Naive thymus-derived CD8-positive, alpha-beta T cell (primary cell): Measurements from ENCODE around the gene MYH11. TPM values are rescaled to one million over a fixed set of nuclear protein-coding genes. Genes with fewer than 3 reads are reported as not detected.
A peak's percentile ranks its signal among the peaks of the same experiment; 100 is the strongest.
"Not testable (repeated sequence)": the region's sequence is repeated elsewhere in the genome, so short reads cannot be mapped to it uniquely, and the experiment has no call there.

Experiments
- ATAC-seq, 2 donors: fragments of 150-1000 bp; cut with Tn5 transposase in 1 of 2; sonication (Bioruptor Pico), chemical (Tn5 transposase) in 1 of 2; 1 replicate in 1 of 2; 2 replicates in 1 of 2; pipeline ENCODE4 v1.10.0; 2021; ENCODE audit warnings: mild to moderate bottlenecking in 2 of 2, moderate library complexity in 2 of 2
- POLR2A ChIA-PET: fragments of 350-600 bp; sonication (Branson Sonifier 250); formaldehyde crosslinking; loops from one replicate; lab custom pipeline; 2021; ENCODE audit warnings: antibody characterized with exemption; lab: Charles Lee
- DNase-seq, 10 donors: peaks; one replicate each; pipeline versions ENCODE4 v3.0.0 to v3.0.0-alpha.2; 2020 to 2022
- H3K27ac Mint-ChIP-seq, 10 donors: one replicate each; pipeline ENCODE4 v1.8.0; 2020 to 2022; ENCODE audit warnings: mild to moderate bottlenecking in 10 of 10, mixed read lengths in 10 of 10, moderate library complexity in 4 of 10, inconsistent platforms in 1 of 10
- H3K27me3 Mint-ChIP-seq, 5 donors: one replicate each; pipeline ENCODE4 v1.8.0; 2021 to 2022; ENCODE audit warnings: mixed read lengths in 5 of 5
- H3K36me3 Mint-ChIP-seq, 3 donors: one replicate each; pipeline ENCODE4 v1.8.0; 2020 to 2022; ENCODE audit warnings: mixed read lengths in 3 of 3, mild to moderate bottlenecking in 2 of 3, inconsistent platforms in 1 of 3
- H3K4me1 Mint-ChIP-seq, 4 donors: one replicate each; pipeline ENCODE4 v1.8.0; 2021 to 2022; ENCODE audit warnings: mixed read lengths in 4 of 4
- H3K4me3 Mint-ChIP-seq, 10 donors: one replicate each; pipeline ENCODE4 v1.8.0; 2020 to 2022; ENCODE audit warnings: mild to moderate bottlenecking in 10 of 10, mixed read lengths in 10 of 10, moderate library complexity in 6 of 10, inconsistent platforms in 1 of 10
- H3K9me3 Mint-ChIP-seq, 9 donors: one replicate each; pipeline ENCODE4 v1.8.0; 2020 to 2022; ENCODE audit warnings: mixed read lengths in 9 of 9, mild to moderate bottlenecking in 3 of 9, inconsistent platforms in 1 of 9, moderate library complexity in 1 of 9
- polyA plus RNA-seq, 3 donors: library from polyadenylated mRNA; unstranded; fragments of 300-500 nt; fragmentation: Illumina TruSeq; gene quantifications; one replicate each; pipeline ENCODE4 v1.2.3, GENCODE V29; 2021
- total RNA-seq, 8 experiments: library from RNA in 2 of 8; stranded (reverse) in 2 of 8; gene quantifications; one replicate each; pipeline ENCODE4 v1.2.3 and lab custom pipeline; 2021 to 2026

MYH11 gene
- total and polyA plus RNA-seq, 5 experiments from 2014 or later, result 0.20 to 0.59 TPM; not detected in 3

- no peak for DNase-seq
- Mint-ChIP-seq H3K9me3 (no peaks in the 10 kb centered on the region), H3K4me3 (no peak overlapping the region), H3K4me1 (no peaks in the 10 kb centered on the region), H3K27ac (no peak overlapping the region), H3K27me3 (no peaks in the 10 kb centered on the region), H3K36me3 (no peaks in the 10 kb centered on the region)
- POLR2A ChIA-PET, result no interaction called here
- ATAC-seq, result no peak
Observed at GRCh38 chr16:15833541-15833940, 23.3 kb downstream of the MYH11 start.

- no peaks in the 10 kb centered on the region for H3K36me3 Mint-ChIP-seq
- no peak overlapping the region for H3K4me3 Mint-ChIP-seq
- POLR2A ChIA-PET, result no interaction called here
- H3K9me3 Mint-ChIP-seq, result no peaks in the 10 kb centered on the region
- no peaks in the 10 kb centered on the region for H3K27me3 Mint-ChIP-seq
- DNase-seq (no peak), ATAC-seq (no peak)
- H3K27ac Mint-ChIP-seq, result no peak overlapping the region
- no peaks in the 10 kb centered on the region for H3K4me1 Mint-ChIP-seq
Observed at GRCh38 chr16:15832241-15832640, 24.6 kb downstream of the MYH11 start.

GRCh38 chr16:15830832-15831451 is 25.9 kb downstream of the MYH11 start:
- Mint-ChIP-seq H3K9me3 (no peaks in the 10 kb centered on the region), H3K4me1 (no peaks in the 10 kb centered on the region), H3K27me3 (no peaks in the 10 kb centered on the region), H3K36me3 (no peaks in the 10 kb centered on the region), H3K4me3 (no peak overlapping the region), H3K27ac (no peak overlapping the region)
- POLR2A ChIA-PET, result no interaction called here
- DNase-seq, result no peak
- no peak for ATAC-seq

- Mint-ChIP-seq H3K4me1 (no peaks in the 10 kb centered on the region), H3K4me3 (no peak overlapping the region), H3K27me3 (no peaks in the 10 kb centered on the region), H3K27ac (peak overlapping the region in 1 of 10 donors; percentile 12), H3K36me3 (no peaks in the 10 kb centered on the region), H3K9me3 (no peaks in the 10 kb centered on the region)
- no peak for DNase-seq
- no peak for ATAC-seq
- POLR2A ChIA-PET, result no interaction called here
Observed at GRCh38 chr16:15829460-15829859, 27.4 kb downstream of the MYH11 start.

GRCh38 chr16:15827709-15828343 is 29.0 kb downstream of the MYH11 start:
- no peak for ATAC-seq
- Mint-ChIP-seq H3K4me3 (no peak overlapping the region), H3K4me1 (no peaks in the 10 kb centered on the region), H3K27me3 (peaks cover 0 to 3% (median 0%) of the 10 kb centered on the region in 5 donors), H3K9me3 (no peaks in the 10 kb centered on the region), H3K27ac (no peak overlapping the region), H3K36me3 (no peaks in the 10 kb centered on the region)
- POLR2A ChIA-PET, result no interaction called here
- no peak for DNase-seq

- DNase-seq, result no peak
Observed at GRCh38 chr16:15827299-15827698, 29.5 kb downstream of the MYH11 start.

GRCh38 chr16:15825750-15826305 is 31.0 kb downstream of the MYH11 start:
- Mint-ChIP-seq H3K4me3 (no peak overlapping the region), H3K27me3 (peaks cover 0 to 3% (median 0%) of the 10 kb centered on the region in 5 donors), H3K9me3 (no peaks in the 10 kb centered on the region), H3K4me1 (no peaks in the 10 kb centered on the region), H3K27ac (peak overlapping the region in 1 of 10 donors; percentile 43), H3K36me3 (no peaks in the 10 kb centered on the region)
- DNase-seq, result no peak
- no peak for ATAC-seq
- POLR2A ChIA-PET, result interaction anchor here (0.7 kb wide), 1 partner anchor 261 kb away, joined by 6 read pairs; no protein-coding TSS in a partner anchor

More at GRCh38 chr16:15827299-15827698, 29.5 kb downstream of the MYH11 start:
- Mint-ChIP-seq H3K4me1 (no peaks in the 10 kb centered on the region), H3K27me3 (peaks cover 0 to 3% (median 0%) of the 10 kb centered on the region in 5 donors), H3K4me3 (no peak overlapping the region), H3K9me3 (no peaks in the 10 kb centered on the region), H3K27ac (no peak overlapping the region), H3K36me3 (no peaks in the 10 kb centered on the region)
- POLR2A ChIA-PET, result no interaction called here
- ATAC-seq, result no peak

- H3K4me1 Mint-ChIP-seq, result no peaks in the 10 kb centered on the region
- no peak overlapping the region for H3K4me3 Mint-ChIP-seq
- H3K36me3 Mint-ChIP-seq, result no peaks in the 10 kb centered on the region
- H3K9me3 Mint-ChIP-seq, result peaks cover 0 to 3% (median 0%) of the 10 kb centered on the region in 9 donors
- ATAC-seq (no peak), DNase-seq (no peak)
- POLR2A ChIA-PET, result interaction anchor here (0.7 kb wide), 1 partner anchor 116 kb away, joined by 3 read pairs; no protein-coding TSS in a partner anchor
- peaks cover 0 to 6% (median 0%) of the 10 kb centered on the region in 5 donors for H3K27me3 Mint-ChIP-seq
- no peak overlapping the region for H3K27ac Mint-ChIP-seq
Observed at GRCh38 chr16:15822957-15823356, 33.9 kb downstream of the MYH11 start.

- peaks cover 0 to 10% (median 0%) of the 10 kb centered on the region in 5 donors for H3K27me3 Mint-ChIP-seq
- H3K4me3 Mint-ChIP-seq, result no peak overlapping the region
- no peaks in the 10 kb centered on the region for H3K4me1 Mint-ChIP-seq
- H3K27ac Mint-ChIP-seq, result no peak overlapping the region
- no peak for ATAC-seq
- H3K36me3 Mint-ChIP-seq, result peaks cover 0 to 6% (median 0%) of the 10 kb centered on the region in 3 donors
- peaks cover 6 to 17% (median 11%) of the 10 kb centered on the region in 9 donors for H3K9me3 Mint-ChIP-seq
- POLR2A ChIA-PET, result no interaction called here
- no peak for DNase-seq
Observed at GRCh38 chr16:15820837-15821236, 36.0 kb downstream of the MYH11 start.

- Mint-ChIP-seq H3K27me3 (peaks cover 0 to 10% (median under 1%) of the 10 kb centered on the region in 5 donors), H3K4me3 (no peak overlapping the region), H3K4me1 (no peaks in the 10 kb centered on the region), H3K27ac (no peak overlapping the region), H3K9me3 (peaks cover 9 to 30% (median 18%) of the 10 kb centered on the region in 9 donors), H3K36me3 (peaks cover 0 to 14% (median 3%) of the 10 kb centered on the region in 3 donors)
- POLR2A ChIA-PET, result no interaction called here
- no peak for DNase-seq
- no peak for ATAC-seq
Observed at GRCh38 chr16:15819046-15819445, 37.8 kb downstream of the MYH11 start.

- POLR2A ChIA-PET, result no interaction called here
- Mint-ChIP-seq H3K4me3 (no peak overlapping the region), H3K36me3 (peaks cover 0 to 14% (median 3%) of the 10 kb centered on the region in 3 donors), H3K27ac (peak overlapping the region in 1 of 10 donors; percentile 10), H3K9me3 (peaks cover 9 to 37% (median 19%) of the 10 kb centered on the region in 9 donors), H3K4me1 (no peaks in the 10 kb centered on the region), H3K27me3 (peaks cover 0 to 7% (median 4%) of the 10 kb centered on the region in 5 donors)
- ATAC-seq, result no peak
- DNase-seq, result no peak
Observed at GRCh38 chr16:15817446-15817845, 39.4 kb downstream of the MYH11 start.

- H3K4me3 Mint-ChIP-seq, result no peak overlapping the region
- POLR2A ChIA-PET, result no interaction called here
Observed at GRCh38 chr16:15816228-15816627, 40.6 kb downstream of the MYH11 start.

GRCh38 chr16:15812401-15812750 is 44.5 kb downstream of the MYH11 start:
- Mint-ChIP-seq H3K27me3 (peaks cover 5 to 26% (median 10%) of the 10 kb centered on the region in 5 donors), H3K36me3 (peaks cover 0 to 21% (median 3%) of the 10 kb centered on the region in 3 donors), H3K9me3 (peaks cover 9 to 39% (median 17%) of the 10 kb centered on the region in 9 donors)
- DNase-seq, H3K4me3 Mint-ChIP-seq, POLR2A ChIA-PET, H3K27ac Mint-ChIP-seq, ATAC-seq, H3K4me1 Mint-ChIP-seq: not testable (repeated sequence)

More at GRCh38 chr16:15816228-15816627, 40.6 kb downstream of the MYH11 start:
- peaks cover 0 to 14% (median 3%) of the 10 kb centered on the region in 3 donors for H3K36me3 Mint-ChIP-seq
- DNase-seq, result no peak
- peaks cover 1 to 13% (median 8%) of the 10 kb centered on the region in 5 donors for H3K27me3 Mint-ChIP-seq
- H3K4me1 Mint-ChIP-seq, result no peaks in the 10 kb centered on the region
- ATAC-seq, result no peak
- no peak overlapping the region for H3K27ac Mint-ChIP-seq
- H3K9me3 Mint-ChIP-seq, result peaks cover 9 to 37% (median 19%) of the 10 kb centered on the region in 9 donors
